Stimulated activated naive B cell treated with anti-CD40 and anti-IgM and Interleukin-4, amounts not matched to agents 10 μg/mL and 1 μg/mL and 100 μg/mL, for 72 hours (primary cell): ENCODE measurements around the gene CPXM1.
"Not testable (repeated sequence)": the region's sequence is repeated elsewhere in the genome, so short reads cannot be mapped to it uniquely, and the experiment has no call there.

Experiments used
- ATAC-seq, 2 donors: fragments of 150-1000 bp; cut with Tn5 transposase; replicated peaks; 2 replicates each; pipeline ENCODE4 v1.10.0; 2021; ENCODE audit warnings: moderate library complexity in 1 of 2
- DNase-seq: peaks from one replicate; pipeline ENCODE4 v3.0.0; 2021
- H3K27ac Mint-ChIP-seq: one replicate; pipeline ENCODE4 v1.8.0; 2022; ENCODE audit warnings: mild to moderate bottlenecking, mixed read lengths
- H3K27me3 Mint-ChIP-seq, 2 donors: one replicate each; pipeline ENCODE4 v1.8.0; 2022; ENCODE audit warnings: mixed read lengths in 2 of 2
- H3K36me3 Mint-ChIP-seq, 2 donors: one replicate each; pipeline ENCODE4 v1.8.0; 2022; ENCODE audit warnings: mixed read lengths in 2 of 2, mild to moderate bottlenecking in 1 of 2
- H3K4me1 Mint-ChIP-seq, 2 donors: one replicate each; pipeline ENCODE4 v1.8.0; 2022; ENCODE audit warnings: mixed read lengths in 2 of 2, mild to moderate bottlenecking in 1 of 2
- H3K4me3 Mint-ChIP-seq, 2 donors: one replicate each; pipeline ENCODE4 v1.8.0; 2022; ENCODE audit warnings: mild to moderate bottlenecking in 2 of 2, mixed read lengths in 2 of 2, moderate library complexity in 1 of 2
- H3K9me3 Mint-ChIP-seq, 2 donors: one replicate each; pipeline ENCODE4 v1.8.0; 2022; ENCODE audit warnings: mixed read lengths in 2 of 2, mild to moderate bottlenecking in 1 of 2

Gene CPXM1

DNA sequence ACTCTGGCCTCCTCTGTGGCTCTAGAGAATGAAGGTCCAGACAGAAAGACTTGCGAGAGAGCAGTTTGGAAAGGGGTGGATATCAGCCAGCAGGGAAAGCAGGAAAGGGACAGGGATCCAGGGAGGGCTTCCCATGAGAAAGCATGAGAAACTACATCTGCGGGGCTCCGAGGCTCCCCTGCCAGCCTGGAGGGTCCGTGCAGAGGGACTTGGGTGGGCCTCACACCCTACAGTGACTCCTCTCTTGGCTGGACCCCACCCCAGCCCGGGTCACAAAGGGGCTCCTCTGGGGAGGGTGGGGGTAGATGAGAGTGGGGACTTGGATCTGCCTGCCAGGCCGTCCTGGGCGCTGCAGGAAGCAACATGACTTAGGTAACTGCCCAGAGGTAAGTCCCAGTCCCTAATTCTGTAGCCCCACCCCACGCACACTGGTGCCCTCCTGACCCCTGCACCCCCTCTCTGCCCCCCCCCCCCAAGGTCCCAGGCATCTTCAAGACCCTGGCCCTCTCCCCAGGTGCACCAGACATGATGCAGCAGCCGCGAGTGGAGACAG is 15.7 kb upstream of the CPXM1 start, which contains the start of gene TMEM239:
Gene TMEM239, plus strand, starts transcription at position 335 of the 553 bp plus-strand sequence. Its CDS starts 191 bp downstream, at position 526.
- Mint-ChIP-seq H3K27ac (no peak within 1 kb of the TSS), H3K9me3 (peaks cover 3 to 8% of the 10 kb centered on the region in 2 donors), H3K27me3 (peaks cover 52 to 84% of the 10 kb centered on the region in 2 donors), H3K4me3 (no peak within 1 kb of the TSS), H3K4me1 (peaks cover 0 to 8% of the 10 kb centered on the region in 2 donors), H3K36me3 (peaks cover 0 to 2% of the 10 kb centered on the region in 2 donors)
- no peak for ATAC-seq
- no peak for DNase-seq

GRCh38 chr20:2815242-2815900 is 14.9 kb upstream of the CPXM1 start:
- no peak overlapping the region for H3K4me3 Mint-ChIP-seq
- peaks cover 0 to 2% of the 10 kb centered on the region in 2 donors for H3K4me1 Mint-ChIP-seq
- H3K27me3 Mint-ChIP-seq = peaks cover 50 to 84% of the 10 kb centered on the region in 2 donors
- peaks cover 3 to 8% of the 10 kb centered on the region in 2 donors for H3K9me3 Mint-ChIP-seq
- H3K36me3 Mint-ChIP-seq = peaks cover 0 to 2% of the 10 kb centered on the region in 2 donors
- ATAC-seq (no peak), DNase-seq (no peak)
- no peak overlapping the region for H3K27ac Mint-ChIP-seq

DNA sequence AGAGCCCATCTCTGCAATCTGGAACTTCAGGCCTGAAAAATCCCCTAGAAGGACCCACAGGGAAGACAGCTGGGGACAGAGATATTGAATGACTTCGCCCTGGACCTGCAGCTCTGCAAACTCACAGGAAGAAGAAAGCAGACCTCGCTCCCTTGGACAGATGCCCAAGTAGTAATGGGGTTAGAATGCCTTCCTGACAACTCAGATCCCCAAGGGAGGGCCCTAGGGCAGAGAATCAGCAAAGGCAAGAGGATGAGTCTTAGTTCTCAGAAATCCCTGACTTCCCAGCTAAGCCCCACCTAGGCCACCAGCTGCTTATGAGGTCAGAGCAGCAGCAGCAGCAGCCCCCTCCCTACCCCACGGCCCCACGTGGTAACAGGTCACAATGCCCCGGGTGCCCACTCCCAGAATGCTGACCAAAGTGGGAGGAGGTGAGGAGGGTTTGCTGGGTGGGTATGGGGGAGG is 14.2 kb upstream of the CPXM1 start, which contains the start of gene C20orf141:
Gene C20orf141, plus strand, starts transcription at position 401 of the 465 bp plus-strand sequence. CDS start 198 bp downstream, outside the sequence.
- Mint-ChIP-seq H3K36me3 (peaks cover 0 to 2% of the 10 kb centered on the region in 2 donors), H3K27me3 (peaks cover 42 to 79% of the 10 kb centered on the region in 2 donors), H3K9me3 (peaks cover 3 to 8% of the 10 kb centered on the region in 2 donors), H3K4me3 (no peak within 1 kb of the TSS), H3K4me1 (no peaks in the 10 kb centered on the region), H3K27ac (no peak within 1 kb of the TSS)
- DNase-seq (no peak), ATAC-seq (no peak)

GRCh38 chr20:2814076-2814475 is 13.6 kb upstream of the CPXM1 start:
- peaks cover 3 to 8% of the 10 kb centered on the region in 2 donors for H3K9me3 Mint-ChIP-seq
- H3K4me3 Mint-ChIP-seq = no peak overlapping the region
- H3K27me3 Mint-ChIP-seq = peaks cover 43 to 80% of the 10 kb centered on the region in 2 donors
- H3K4me1 Mint-ChIP-seq = peaks cover 0 to 2% of the 10 kb centered on the region in 2 donors
- DNase-seq (no peak), ATAC-seq (no peak)
- no peak overlapping the region for H3K27ac Mint-ChIP-seq
- peaks cover 0 to 2% of the 10 kb centered on the region in 2 donors for H3K36me3 Mint-ChIP-seq

- H3K4me1 Mint-ChIP-seq = peaks cover 0 to 5% of the 10 kb centered on the region in 2 donors
- no peak overlapping the region for H3K27ac Mint-ChIP-seq
- DNase-seq = no peak
- H3K36me3 Mint-ChIP-seq = peaks cover 0 to 2% of the 10 kb centered on the region in 2 donors
- H3K9me3 Mint-ChIP-seq = peaks cover 3 to 8% of the 10 kb centered on the region in 2 donors
- ATAC-seq = no peak
- no peak overlapping the region for H3K4me3 Mint-ChIP-seq
- H3K27me3 Mint-ChIP-seq = peaks cover 36 to 79% of the 10 kb centered on the region in 2 donors
These were observed 11.8 kb upstream of the CPXM1 start for GRCh38 chr20:2812189-2812588.

GRCh38 chr20:2809690-2810089 is 9.3 kb upstream of the CPXM1 start:
- peaks cover 3 to 8% of the 10 kb centered on the region in 2 donors for H3K9me3 Mint-ChIP-seq
- no peak overlapping the region for H3K4me3 Mint-ChIP-seq
- H3K4me1 Mint-ChIP-seq = peaks cover 0 to 5% of the 10 kb centered on the region in 2 donors
- H3K27me3 Mint-ChIP-seq = peaks cover 50 to 77% of the 10 kb centered on the region in 2 donors
- peaks cover 0 to 2% of the 10 kb centered on the region in 2 donors for H3K36me3 Mint-ChIP-seq
- DNase-seq (no peak), ATAC-seq (no peak)
- no peak overlapping the region for H3K27ac Mint-ChIP-seq

DNA sequence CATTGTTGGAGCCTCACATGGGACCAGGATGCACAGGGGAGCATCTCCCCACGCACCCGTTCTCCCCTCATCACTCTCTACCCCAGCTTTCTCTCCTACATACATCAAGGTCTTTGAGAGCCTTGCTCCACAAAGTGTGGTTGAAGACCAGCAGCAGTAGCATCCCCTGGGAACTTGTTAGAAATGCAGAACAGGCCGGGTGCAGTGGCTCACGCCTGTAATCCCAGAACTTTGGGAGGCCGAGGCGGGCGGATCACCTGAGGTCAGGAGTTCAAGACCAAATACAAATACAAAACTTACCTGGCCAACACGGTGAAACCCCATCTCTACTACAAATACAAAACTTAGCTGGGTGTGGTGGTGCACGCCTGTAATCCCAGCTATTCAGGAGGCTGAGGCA is 7.5 kb upstream of the CPXM1 start:
- not testable (repeated sequence) for H3K9me3 Mint-ChIP-seq, H3K4me3 Mint-ChIP-seq, H3K36me3 Mint-ChIP-seq, H3K4me1 Mint-ChIP-seq, DNase-seq, H3K27ac Mint-ChIP-seq, ATAC-seq
- peaks cover 49 to 73% of the 10 kb centered on the region in 2 donors for H3K27me3 Mint-ChIP-seq

GRCh38 chr20:2807019-2807418 is 6.6 kb upstream of the CPXM1 start:
- H3K36me3 Mint-ChIP-seq = no peaks in the 10 kb centered on the region
- H3K27me3 Mint-ChIP-seq = peaks cover 47 to 72% of the 10 kb centered on the region in 2 donors
- no peak overlapping the region for H3K4me3 Mint-ChIP-seq
- peaks cover 1 to 5% of the 10 kb centered on the region in 2 donors for H3K4me1 Mint-ChIP-seq
- peaks cover 0 to 1% of the 10 kb centered on the region in 2 donors for H3K9me3 Mint-ChIP-seq
- no peak for ATAC-seq
- no peak for DNase-seq
- H3K27ac Mint-ChIP-seq = no peak overlapping the region

DNA sequence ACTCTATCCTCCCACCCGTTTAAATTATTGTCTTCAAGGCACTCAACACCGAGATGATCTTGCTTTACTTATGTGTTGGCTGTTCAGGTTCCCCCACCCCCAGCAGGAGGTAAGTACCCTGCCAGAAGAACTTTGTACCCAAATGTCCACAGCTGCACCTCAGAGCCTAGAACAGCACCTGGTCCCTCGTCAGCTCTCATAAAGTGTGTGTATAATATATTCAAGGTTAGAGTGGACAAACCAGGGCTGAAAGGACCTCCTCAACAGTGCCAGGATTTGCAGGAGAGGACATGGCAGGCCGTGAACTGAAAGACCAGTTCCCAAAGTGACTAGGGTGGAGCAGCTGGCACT is 5.9 kb upstream of the CPXM1 start:
- Mint-ChIP-seq H3K27me3 (peaks cover 42 to 71% of the 10 kb centered on the region in 2 donors), H3K27ac (no peak overlapping the region), H3K4me1 (peaks cover 3 to 7% of the 10 kb centered on the region in 2 donors), H3K9me3 (no peaks in the 10 kb centered on the region), H3K36me3 (no peaks in the 10 kb centered on the region), H3K4me3 (no peak overlapping the region)
- DNase-seq = no peak
- ATAC-seq = no peak

GRCh38 chr20:2805689-2806350 is 5.4 kb upstream of the CPXM1 start:
- Mint-ChIP-seq H3K27me3 (peaks cover 44 to 72% of the 10 kb centered on the region in 2 donors), H3K9me3 (no peaks in the 10 kb centered on the region), H3K4me3 (no peak overlapping the region), H3K27ac (no peak overlapping the region), H3K36me3 (no peaks in the 10 kb centered on the region), H3K4me1 (peaks cover 8 to 12% of the 10 kb centered on the region in 2 donors)
- ATAC-seq (no peak), DNase-seq (no peak)

- DNase-seq (no peak), ATAC-seq (no peak)
- Mint-ChIP-seq H3K36me3 (no peaks in the 10 kb centered on the region), H3K4me3 (no peak overlapping the region), H3K27ac (no peak overlapping the region), H3K4me1 (peaks cover 11 to 18% of the 10 kb centered on the region in 2 donors), H3K9me3 (no peaks in the 10 kb centered on the region), H3K27me3 (peaks cover 47 to 73% of the 10 kb centered on the region in 2 donors)
These were observed 4.6 kb upstream of the CPXM1 start for GRCh38 chr20:2804852-2805688.

- Mint-ChIP-seq H3K4me1 (peaks cover 19 to 26% of the 10 kb centered on the region in 2 donors), H3K4me3 (no peak overlapping the region), H3K9me3 (no peaks in the 10 kb centered on the region), H3K36me3 (no peaks in the 10 kb centered on the region), H3K27ac (no peak overlapping the region), H3K27me3 (peaks cover 55 to 78% of the 10 kb centered on the region in 2 donors)
- DNase-seq (no peak), ATAC-seq (no peak)
These were observed 3.8 kb upstream of the CPXM1 start for GRCh38 chr20:2804041-2804828.

DNA sequence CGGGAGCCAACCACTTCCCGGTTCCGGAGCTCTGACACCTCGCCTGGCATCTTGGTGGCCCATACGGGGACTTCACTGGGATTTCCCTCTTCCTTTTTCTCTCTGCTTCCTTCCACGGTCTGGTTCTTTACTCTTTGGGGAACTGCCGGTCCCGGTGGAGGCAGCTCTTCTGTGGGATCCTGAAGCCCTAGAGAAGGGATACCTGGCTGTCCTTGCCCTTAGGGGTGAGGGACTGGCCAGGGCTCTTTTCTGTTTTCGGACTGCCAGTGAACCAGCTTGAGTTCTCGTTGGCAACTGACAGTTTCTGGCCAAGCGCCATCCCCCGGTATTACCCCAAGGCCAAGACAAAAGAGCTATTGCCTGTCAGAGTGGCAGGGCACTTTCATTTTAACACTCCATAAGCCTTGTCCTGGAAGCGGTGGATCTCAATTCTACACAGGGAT is 880 bp upstream of the CPXM1 start:
- H3K4me1 Mint-ChIP-seq = peaks cover 23 to 33% of the 10 kb centered on the region in 2 donors
- H3K36me3 Mint-ChIP-seq = peaks cover 0 to 2% of the 10 kb centered on the region in 2 donors
- H3K27ac Mint-ChIP-seq = peak overlapping the region; percentile 90
- ATAC-seq (peak; percentile 6 to 12), DNase-seq (no peak)
- peaks cover 54 to 82% of the 10 kb centered on the region in 2 donors for H3K27me3 Mint-ChIP-seq
- no peaks in the 10 kb centered on the region for H3K9me3 Mint-ChIP-seq
- H3K4me3 Mint-ChIP-seq = peak overlapping the region; percentile 66 to 88
